ENCODE results near the gene PKD1.
"Not testable (repeated sequence)": the region's sequence is repeated elsewhere in the genome, so short reads cannot be mapped to it uniquely, and the experiment has no call there.

The PKD1 gene

DNA sequence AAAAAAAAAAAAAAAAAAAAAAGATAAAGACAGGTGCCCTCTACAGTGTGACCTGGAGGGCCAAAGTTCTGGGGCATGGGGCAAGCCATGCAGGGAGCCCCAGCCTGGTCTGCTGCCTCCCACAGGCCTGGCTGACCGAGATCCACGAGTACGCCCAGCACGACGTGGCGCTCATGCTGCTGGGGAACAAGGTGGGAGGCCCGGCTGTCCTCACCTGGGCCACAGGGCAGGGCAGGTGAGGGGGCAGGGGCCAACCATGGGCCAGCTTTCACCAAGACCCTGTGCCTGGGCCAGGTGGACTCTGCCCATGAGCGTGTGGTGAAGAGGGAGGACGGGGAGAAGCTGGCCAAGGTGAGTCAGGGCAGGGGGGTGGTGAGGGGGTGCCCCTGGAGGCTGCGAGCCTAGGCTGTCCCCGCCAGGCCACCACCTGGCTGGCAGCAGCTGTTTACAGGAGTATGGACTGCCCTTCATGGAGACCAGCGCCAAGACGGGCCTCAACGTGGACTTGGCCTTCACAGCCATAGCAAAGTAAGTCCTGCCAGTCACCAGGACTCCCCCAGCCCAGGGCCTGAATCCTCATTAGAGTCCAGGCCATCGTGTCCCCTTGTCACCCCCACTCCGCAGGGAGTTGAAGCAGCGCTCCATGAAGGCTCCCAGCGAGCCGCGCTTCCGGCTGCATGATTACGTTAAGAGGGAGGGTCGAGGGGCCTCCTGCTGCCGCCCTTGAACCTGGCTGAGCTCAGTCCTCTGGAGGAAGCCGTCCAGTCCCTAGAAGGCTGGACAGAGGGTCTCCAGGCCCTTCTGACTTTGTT, 17.2 kb upstream of the PKD1 start:
- in situ Hi-C loops (cut with HindIII; ENCODE audit: low sequenced_read_pairs), result no loop called here

DNA sequence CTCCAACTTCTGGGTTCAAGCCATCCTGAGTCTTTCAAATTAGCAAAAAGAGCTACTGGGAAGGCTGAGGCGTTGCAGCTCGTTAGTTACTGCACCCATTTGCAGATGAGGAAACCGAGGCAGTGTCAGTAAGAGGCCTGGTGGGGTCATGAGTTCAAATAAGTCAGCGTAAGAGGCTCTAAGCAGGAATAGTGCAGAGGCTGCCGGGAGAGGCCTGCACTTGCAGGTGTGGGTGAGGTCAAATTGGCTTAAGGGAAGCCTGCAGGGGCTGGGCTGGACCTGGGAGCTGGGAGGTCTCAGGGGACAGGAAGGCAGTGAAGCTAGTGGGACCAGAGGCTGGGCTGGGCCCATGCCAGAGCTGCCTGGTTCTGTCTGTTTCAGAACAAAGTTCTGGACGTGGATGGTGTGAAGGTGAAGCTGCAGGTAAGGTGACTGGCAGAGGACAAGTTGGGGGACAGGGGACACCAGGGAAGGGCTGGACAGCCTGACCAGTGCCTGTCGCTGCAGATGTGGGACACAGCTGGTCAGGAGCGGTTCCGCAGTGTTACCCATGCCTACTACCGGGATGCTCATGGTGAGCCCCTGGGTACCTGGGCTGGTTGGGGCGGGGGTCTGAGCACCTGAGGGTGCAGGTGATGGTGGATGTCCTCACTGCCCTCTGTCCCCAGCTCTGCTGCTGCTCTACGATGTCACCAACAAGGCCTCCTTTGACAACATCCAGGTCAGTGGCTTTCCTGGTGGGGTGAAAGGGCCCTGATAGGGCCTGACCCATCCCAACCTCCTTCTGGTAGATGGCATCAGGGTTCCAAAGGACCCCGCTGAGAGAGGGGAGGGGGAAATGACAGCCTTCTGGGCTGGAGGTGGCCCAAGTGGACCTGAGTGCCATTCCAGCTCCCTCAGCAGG, 15.7 kb upstream of the PKD1 start:
- in situ Hi-C loops (cut with HindIII; ENCODE audit: low sequenced_read_pairs), result no loop called here

DNA sequence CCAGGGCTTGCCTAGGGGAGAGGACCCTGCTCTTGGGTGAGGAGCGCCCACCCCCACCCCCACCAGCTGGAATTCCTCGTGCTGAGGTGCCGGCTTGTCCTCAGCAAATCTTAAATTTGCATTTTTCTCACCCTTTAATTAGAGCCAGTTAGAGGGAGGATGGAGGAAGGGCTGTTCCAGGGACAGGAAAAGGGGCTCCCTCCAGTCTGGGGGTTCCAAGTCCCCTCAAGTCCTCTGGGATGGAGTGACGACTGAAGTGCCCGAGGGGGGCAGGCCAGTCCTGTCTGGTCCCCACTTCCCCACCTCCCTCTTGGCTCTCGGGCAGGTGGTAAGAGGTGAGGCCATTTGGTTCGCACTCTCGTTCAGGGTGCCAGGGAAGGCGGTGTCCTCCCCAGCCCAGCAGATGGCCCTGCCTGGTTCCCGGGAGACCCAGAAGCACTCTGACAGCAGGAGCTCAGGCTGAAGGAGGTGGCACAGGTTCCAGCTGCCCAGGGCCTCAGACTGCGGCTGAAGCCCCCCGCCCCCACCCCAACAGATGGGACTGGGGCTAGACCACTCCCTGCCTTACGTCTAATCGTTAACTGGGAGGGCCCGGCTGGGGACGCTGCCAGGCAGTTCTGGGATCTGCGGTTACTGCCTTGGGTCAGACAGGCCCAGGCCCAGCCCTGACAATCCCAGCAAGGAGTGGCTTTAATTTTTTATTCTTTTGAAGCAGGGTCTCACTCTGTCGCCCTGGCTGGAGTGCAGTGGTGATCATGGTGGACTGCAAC, 14.9 kb upstream of the PKD1 start:
- in situ Hi-C loops (cut with HindIII; ENCODE audit: low sequenced_read_pairs), result no loop called here

DNA sequence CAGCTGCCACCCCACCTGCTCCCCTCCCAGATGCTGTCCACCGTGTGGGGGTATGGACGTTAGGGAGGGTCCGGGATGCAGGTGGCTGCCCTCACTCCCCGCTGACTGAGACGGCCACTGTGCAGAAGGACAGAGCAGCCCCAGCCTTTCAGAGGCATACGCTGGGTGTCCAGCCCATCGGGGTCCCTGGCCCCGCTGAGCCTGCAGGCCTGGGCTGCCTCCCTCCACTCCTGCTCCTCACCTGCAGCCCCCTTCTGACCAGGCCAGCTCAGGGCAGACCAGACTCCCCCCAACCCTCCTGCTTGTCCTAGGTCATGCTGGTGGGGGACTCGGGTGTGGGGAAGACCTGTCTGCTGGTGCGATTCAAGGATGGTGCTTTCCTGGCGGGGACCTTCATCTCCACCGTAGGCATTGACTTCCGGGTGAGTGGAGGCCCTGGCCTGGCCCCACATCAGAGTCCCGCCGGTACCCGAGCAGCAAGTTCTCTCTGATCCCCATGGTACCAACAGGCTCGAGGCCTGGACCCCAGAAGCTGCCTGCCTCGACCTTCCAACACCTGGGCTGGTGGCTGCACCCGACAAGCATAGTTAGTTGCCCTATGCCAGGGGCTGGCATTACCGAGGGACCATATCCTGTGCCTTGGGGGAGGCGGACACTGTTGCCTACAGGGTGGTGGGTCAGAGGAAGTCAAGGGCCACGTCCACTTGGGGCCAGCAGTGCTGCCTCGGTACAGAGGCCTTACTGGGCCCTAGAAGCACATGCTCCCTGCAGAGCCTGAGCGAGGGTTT, 14.1 kb upstream of the PKD1 start:
- in situ Hi-C loops (cut with HindIII; ENCODE audit: low sequenced_read_pairs), result no loop called here

DNA sequence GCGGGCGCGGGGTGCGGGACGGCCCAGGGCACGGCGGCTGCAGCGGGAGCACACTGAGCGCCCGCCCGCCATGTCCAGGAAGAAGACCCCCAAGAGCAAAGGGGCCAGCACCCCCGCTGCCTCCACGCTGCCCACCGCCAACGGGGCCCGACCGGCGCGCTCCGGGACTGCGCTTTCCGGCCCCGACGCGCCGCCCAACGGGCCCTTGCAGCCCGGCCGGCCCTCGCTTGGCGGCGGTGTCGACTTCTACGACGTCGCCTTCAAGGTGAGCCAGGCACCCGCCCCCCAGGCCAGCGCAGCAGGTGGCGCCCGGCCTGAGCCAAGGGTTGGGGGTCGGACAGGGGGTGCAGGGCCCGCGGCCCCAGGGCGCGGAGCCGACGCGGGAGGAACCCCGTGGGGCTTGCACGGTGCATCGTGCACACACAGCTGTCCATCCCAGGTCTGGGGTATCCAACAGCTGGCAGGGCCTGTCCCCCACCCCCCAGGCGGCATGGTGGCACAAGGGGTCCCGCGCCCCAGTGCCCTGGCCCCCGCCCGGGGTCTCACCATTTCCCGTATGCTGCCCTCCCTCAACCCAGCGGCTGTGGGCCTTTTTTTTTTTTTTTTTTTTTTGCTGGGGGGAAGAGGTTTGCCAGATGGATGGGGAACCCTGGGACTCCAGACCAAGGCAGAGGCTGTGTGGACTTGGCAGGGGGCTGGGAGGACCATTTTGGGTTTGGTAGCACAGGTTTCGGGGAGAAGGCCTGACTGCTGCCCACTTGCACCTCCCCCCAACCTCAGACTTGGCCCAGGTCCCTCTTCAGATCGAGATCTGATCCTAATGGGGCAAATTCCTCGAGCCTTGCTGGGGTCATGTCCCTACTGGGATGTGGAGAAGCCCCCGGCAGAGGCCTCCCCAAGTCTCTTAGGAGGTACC, 13.3 kb upstream of the PKD1 start:
- in situ Hi-C loops (cut with HindIII; ENCODE audit: low sequenced_read_pairs), result no loop called here

DNA sequence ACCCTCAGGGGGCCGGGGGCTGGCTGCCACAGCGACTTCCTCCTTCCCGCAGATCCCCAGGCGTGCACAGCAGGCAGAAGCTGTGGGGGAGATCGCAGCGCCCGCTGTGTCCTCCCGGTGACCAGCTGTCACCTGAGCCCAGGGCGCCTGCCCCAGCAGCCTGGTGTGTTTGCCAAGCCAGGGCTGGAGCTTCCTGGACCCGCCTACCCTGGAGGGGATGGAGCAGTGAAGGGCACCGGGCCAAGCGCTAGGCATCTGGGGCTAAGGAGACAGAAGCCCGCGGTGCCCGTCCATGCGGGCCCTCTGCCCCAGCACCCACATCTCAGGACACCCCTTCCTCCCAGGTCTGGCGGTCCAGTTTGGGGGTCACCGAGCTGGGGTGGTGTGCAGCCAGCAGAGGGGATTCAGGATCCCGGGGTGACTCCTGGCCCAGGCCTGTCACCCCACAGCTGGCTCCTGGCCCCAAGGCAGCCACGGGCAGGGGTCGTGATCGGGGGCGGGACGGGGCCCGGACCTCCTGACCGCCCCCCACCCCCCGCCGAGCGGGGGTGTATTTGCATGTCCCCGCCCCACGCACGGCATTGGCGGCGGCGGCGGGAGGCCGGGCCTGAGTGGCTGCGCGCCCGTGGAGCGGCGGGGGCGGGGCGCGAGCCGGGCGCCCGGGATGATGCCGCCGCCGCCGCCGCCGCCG, 12.4 kb upstream of the PKD1 start, which contains the start of gene RAB26:
TSS of gene RAB26 (plus strand) at position 645 of the 691 bp plus-strand sequence. CDS start 159 bp downstream, outside the sequence.
- in situ Hi-C loops (cut with HindIII; ENCODE audit: low sequenced_read_pairs), result no loop called here

DNA sequence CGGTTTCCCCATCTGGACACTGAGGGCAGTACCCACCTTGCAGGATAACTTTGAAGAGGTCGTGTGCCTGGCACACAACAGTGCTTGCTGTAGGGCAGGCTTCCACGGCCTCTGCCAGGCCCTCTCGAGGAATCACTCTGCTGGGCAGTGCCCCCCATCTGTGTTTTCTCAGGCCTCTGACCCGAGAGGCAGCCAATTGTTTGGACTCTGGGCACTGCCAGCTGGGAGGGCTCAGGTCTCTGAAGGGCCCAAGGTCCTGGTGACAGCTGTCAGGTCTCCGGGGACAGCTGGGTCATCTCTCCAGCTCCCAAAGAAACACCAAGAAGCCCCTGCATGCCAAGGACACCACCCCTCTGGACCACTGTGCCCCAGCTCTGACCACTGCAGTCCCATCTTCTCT, 11.7 kb upstream of the PKD1 start:
- in situ Hi-C loops (cut with HindIII; ENCODE audit: low sequenced_read_pairs), result no loop called here

DNA sequence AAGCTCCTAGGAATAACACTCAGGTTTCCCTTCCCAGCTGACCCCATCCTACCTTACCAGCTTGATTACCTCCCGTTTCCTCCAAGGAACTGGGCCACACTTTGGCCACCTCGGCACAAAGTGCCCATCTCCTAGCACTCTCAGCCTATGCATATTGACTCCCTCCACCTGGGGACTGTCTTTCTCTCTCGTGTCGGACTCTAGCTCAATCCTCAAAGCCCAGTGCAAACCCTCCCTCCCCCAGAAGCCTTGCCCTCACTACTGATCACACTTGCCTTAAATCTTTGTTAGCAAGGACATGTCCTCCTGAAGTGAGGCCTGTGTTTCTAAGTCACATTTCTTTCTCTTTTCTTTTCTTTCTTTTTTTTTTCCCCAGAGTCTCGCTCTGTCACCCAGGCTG, 10.1 kb upstream of the PKD1 start:
- in situ Hi-C loops (cut with HindIII; ENCODE audit: low sequenced_read_pairs), result no loop called here

DNA sequence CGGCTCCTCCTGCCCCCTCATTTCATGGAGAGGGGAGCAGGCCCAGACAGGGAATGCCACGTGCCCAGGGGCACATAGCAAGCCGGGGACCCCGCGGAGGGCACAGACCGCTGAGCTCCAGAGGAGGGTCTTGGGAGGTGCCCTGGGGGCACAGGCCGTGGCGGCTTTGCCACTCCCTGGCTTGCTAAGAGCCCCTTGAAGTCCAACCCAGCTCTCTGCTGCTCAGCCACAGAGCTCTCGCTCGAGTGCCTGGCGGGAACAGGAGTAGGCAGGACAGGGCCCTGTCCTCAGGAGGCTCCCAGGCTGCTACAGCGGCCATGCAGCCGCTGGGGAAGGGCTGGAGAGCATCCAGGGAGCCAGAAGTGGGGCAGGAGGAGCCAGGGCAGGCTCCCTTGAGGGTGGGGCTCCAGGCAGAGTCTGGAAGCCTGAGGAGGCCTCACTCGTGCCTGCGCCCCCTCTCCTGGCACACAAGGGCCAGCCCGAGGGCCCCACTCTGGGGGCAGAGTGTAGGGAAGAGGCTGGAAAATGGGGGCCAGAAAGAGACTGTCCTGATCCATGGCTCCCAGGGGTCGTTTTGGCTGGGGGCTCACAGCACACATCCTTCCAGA, 8.3 kb upstream of the PKD1 start:
- in situ Hi-C loops (cut with HindIII; ENCODE audit: low sequenced_read_pairs), result no loop called here

DNA sequence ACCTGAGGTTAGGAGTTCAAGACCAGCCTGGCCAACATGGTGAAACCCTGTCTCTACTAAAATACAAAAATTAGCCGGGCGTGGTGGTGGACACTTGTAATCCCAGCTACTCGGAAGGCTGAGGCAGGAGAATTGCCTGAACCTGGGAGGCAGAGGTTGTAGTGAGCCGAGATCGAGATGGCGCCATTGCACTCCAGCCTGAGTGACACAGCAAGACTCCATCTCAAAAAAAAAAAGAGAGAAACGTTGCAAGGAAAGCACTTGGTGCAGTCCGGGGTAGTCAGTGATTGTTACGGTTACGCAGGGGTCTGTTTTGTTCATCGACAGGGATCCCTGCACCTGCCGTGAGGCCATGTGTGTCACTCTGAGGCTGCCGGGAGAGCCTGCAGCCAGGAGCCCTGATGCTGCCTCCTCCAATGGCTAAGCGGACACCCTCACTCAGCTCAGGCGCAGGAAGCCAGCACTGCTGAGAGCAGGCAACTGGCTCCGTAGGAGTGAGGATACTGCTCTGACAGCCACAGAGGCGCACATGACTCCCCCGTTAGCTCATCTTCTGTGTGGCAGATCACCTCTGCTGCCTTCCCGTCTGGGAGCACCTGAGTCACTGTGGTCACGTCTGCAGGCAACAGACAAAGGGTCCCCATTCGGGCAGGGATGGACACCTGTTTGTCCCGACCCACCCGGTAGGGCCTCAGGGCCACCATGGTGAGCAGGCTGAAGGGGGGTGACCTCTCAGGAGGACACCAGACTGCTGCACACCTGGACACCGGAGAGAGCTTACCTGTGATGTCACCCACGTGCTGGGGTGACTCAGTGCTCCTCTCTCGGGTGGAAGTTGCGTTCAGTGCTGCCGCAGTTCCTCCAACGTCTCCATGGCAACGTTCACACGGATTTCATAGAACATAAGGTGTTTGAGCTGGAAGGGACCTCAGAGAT, 7.5 kb upstream of the PKD1 start:
- in situ Hi-C loops (cut with HindIII; ENCODE audit: low sequenced_read_pairs), result no loop called here

DNA sequence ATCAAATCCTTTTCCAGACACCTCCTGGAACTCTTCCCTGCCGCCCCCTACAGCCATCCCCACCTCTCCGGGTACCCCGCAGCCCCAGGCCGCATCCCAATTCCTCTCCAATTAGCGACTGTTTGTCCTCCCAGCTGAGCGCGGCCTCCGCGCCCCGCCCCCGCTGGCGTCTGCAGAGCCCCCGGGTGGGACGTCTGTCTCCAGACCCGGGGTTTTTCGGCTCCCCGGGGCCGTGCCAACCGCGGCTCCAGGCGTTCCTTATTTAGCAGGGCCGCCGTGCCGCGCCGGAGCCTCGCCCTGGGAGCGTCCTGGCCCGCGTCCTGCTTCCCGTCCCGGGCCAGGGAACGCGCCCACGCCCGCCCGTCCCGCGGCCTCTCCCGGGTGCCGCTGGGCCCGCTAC, 627 bp downstream of the PKD1 start:
- in situ Hi-C loops (cut with HindIII; ENCODE audit: low sequenced_read_pairs), result not testable (repeated sequence)

DNA sequence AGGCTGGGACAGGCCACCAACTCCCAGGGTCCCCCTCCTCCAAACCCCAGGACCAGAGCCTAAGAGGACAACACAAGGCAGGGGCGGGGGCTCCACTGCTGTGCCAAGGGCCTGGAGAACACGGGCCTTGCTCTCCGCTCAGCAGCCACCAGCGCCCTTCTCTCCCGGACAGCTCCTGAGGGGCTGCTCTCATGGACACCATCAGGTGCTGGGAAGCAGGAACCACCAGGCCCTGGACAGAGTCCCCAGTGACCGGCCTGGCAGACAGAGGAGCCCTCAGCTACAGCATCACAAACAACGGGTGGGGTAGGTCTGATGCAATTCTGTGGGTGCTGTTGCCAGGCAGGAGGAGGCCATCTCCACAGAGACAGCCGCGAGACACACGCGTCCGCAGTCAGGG, 1.9 kb downstream of the PKD1 start:
- in situ Hi-C loops (cut with HindIII; ENCODE audit: low sequenced_read_pairs), result not testable (repeated sequence)

DNA sequence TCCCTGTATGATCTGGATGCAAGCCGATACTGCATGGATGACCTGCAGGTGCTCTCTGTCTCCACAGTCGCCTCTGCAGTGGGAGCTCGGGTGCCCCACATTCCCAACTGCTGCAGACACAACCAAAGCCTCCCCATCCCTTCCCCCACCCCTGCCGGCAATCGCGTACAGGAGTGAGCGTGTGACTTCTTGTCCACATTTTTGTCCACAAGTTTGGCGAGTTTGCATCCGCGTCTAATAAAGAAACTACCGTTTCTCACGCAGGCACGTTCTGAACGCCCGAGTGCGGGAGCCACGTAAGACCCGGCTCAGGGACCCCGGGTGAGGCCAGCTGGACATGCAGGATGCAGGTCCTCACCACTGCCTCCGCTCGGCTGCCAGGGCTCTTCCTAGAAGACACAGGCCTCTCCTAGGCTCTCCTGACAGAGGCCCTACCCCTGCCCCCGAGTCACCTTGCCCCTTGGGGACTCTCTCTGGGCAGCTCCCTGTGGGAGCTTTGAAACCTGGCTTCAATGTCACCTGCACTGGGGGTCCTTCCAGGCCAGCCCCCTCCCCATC, 5.7 kb downstream of the PKD1 start:
- in situ Hi-C loops (cut with HindIII; ENCODE audit: low sequenced_read_pairs), result not testable (repeated sequence)

DNA sequence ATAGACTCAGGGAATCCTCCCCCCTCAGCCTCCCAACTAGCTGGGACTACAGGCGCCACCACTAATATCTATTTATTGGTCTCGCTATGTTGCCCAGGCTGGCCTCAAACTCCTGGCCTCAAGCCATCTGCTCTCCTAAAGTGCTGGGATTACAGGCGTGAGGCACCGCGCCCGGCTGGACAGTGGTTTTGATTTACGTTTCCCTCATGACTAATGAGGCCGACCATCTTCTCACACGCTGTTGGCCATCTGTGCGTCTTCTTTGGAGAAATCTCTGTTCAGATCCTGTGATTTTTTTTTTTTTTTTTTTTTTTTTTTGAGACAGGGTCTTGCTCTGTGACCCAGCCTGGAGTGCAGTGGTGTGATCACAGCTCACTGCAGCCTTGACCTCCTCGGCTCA, 6.4 kb downstream of the PKD1 start:
- in situ Hi-C loops (cut with HindIII; ENCODE audit: low sequenced_read_pairs), result not testable (repeated sequence)

DNA sequence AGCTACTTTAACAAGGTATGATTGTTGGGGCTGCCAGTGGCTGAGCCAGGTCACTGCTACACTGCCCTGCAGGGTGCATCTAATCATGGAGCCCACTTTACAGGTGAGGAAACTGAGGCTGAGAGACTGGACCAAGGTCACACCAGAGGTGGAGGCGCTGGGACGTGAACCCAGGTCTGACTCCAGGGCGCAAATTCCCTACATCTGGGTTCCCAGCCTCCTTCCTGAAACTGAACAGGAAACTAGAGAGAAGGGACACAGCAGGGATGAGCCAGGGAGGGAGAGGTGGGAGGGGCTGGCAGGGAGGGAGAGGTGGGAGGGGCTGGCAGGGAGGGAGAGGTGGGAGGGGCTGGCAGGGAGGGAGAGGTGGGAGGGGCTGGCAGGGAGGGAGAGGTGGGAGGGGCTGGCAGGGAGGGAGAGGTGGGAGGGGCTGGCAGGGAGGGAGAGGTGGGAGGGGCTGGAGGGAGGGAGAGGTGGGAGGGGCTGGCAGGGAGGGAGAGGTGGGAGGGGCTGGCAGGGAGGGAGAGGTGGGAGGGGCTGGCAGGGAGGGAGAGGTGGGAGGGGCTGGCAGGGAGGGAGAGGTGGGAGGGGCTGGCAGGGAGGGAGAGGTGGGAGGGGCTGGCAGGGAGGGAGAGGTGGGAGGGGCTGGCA, 7.9 kb downstream of the PKD1 start:
- in situ Hi-C loops (cut with HindIII; ENCODE audit: low sequenced_read_pairs), result not testable (repeated sequence)

DNA sequence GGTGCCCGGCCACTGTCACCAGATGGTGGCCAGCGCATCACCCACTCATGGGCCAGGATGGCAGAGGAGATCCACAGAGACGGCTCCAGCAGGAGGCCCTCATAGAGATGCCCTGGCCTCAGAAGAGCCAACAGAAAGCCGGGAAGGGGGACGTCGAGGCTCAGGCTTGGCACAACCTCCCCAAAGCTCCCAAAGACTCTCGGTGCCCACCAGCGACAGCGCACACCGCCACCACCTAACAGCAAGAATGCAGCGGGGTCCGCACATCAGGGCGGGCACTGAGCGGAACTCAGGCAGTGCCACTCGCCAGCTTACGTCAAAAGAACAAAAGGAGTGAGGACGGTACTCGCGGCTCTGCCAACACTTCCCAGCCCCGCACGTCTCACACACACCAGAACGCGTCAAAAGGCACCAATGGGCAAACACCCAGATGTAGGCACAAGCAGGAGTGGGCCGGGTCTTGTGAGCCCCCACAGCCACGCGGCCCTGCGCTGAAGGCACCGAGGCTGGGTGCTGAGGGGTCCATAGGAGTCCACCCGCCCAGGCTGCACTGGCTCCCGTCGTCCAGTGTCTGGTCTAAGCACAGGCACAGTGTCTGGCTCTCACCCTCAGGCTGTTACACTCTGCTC, 8.7 kb downstream of the PKD1 start:
- in situ Hi-C loops (cut with HindIII; ENCODE audit: low sequenced_read_pairs), result not testable (repeated sequence)

Measured in DLD1 (cell line).